Measurements from ENCODE around the gene OVCH2.

OVCH2 gene

DNA sequence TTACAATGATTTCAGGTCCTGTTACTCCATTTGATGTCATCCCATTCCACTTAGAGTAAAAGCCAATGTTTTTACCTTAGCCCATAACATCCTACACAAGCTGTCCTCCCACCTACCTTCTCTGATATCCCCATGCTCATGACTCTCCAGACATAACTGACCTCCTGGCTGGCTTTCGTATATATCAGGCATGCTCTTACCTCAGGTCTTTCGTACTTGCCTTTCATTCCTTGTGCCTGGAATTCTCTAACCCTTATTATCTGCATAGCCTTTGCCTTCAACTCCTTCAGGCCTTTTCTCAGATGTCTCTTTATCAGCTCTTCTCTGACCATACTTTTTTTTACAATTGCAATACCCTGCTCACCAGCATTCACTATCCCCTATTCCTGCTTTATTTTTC lies 22.7 kb downstream of the OVCH2 start:
- peaks cover 9% of the 10 kb centered on the region for H3K4me1 ChIP-seq
- H3K4me3 ChIP-seq, result no peak overlapping the region
- in situ Hi-C loops (cut with MboI; ENCODE audit: low sequenced_read_pairs), result no loop called here
- no peaks in the 10 kb centered on the region for H3K36me3 ChIP-seq (replicated peaks)
- H3K9me3 ChIP-seq, result no peaks in the 10 kb centered on the region
- H3K27me3 ChIP-seq (ENCODE audit: low read depth), result peaks cover 18% of the 10 kb centered on the region
- DNase-seq (ENCODE audit: low spot score in 2 of 2), result no peak

DNA sequence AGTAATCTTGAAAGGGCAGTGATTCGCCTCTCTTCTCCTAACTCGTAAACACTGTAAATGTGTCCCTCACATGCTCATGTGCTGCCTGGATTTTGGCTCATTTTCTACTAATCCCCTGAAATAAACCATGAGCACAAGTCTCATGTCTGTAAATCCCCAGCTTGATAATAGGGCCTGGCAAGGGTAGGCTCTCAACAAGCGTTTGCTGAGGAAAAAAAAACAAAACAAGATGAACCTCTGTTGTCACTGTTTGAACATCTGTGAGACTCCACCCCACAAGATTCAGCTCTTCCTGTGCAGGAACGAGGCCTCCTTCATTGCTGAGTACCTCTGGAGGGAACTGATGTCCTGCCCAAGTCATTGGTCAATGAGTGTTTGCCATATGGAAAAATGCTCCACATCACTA lies 28.5 kb downstream of the OVCH2 start:
- in situ Hi-C loops (cut with MboI; ENCODE audit: low sequenced_read_pairs), result no loop called here
- Histone ChIP-seq H3K27me3 (ENCODE audit: low read depth) (peaks cover 7% of the 10 kb centered on the region; the same call in 1 of the 2 replicates), H3K9me3 (0 out of 2 replicates have a peak, but pooled peaks cover 3% of the 10 kb centered on the region), H3K36me3 (replicated peaks) (no peaks in the 10 kb centered on the region), H3K4me1 (peaks cover 10% of the 10 kb centered on the region), H3K4me3 (no peak overlapping the region)
- no peak for DNase-seq (ENCODE audit: low spot score in 2 of 2)

DNA sequence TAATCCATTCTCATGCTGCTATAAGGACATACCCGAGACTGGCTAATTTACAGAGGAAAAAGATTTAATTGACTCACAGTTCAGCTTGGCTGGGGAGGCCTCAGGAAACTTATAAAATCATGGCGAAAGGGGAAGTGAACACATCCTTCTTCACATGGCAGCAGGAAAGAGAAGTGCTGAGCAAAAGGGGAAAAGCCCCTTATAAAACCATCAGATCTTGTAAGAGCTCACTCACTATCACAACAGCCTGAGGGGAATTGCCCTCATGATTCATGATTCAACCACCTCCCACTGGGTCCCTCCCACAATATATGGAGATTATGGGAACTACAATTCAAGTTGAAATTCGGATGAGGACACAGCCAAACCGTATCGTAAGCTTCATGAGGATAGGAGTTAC lies 29.2 kb downstream of the OVCH2 start:
- Histone ChIP-seq H3K4me1 (peaks cover 10% of the 10 kb centered on the region), H3K9me3 (0 out of 2 replicates have a peak, but pooled peaks cover 3% of the 10 kb centered on the region), H3K27me3 (ENCODE audit: low read depth) (no peaks in the 10 kb centered on the region), H3K4me3 (no peak overlapping the region), H3K36me3 (replicated peaks) (no peaks in the 10 kb centered on the region)
- peak in 1 of 2 experiments; percentile 8 for DNase-seq (ENCODE audit: low spot score in 2 of 2)
- in situ Hi-C loops (cut with MboI; ENCODE audit: low sequenced_read_pairs), result no loop called here

DNA sequence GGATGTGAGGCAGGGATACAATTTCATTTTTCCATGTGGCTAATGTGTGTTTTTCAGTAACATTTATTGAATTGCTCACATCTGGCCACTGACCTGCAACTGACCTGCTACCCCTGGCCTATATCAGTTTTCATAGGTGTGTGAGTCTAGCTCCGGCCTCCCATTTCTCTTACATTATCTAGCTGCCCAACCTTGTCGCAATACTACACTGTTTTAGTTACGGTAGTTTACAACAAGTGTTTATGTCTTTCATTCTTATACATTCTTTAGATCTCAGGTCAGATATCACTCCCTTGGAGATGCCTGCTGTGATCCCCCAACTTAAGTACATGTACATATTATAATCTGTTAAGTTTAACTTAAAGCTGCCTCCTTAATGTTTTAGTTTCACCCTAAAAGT lies 30.6 kb downstream of the OVCH2 start:
- in situ Hi-C loops (cut with MboI; ENCODE audit: low sequenced_read_pairs), result no loop called here
- 0 out of 2 replicates have a peak, but pooled peaks cover 3% of the 10 kb centered on the region for H3K9me3 ChIP-seq
- H3K27me3 ChIP-seq (ENCODE audit: low read depth), result no peaks in the 10 kb centered on the region
- no peak overlapping the region for H3K4me3 ChIP-seq
- H3K36me3 ChIP-seq (replicated peaks), result no peaks in the 10 kb centered on the region
- no peak for DNase-seq (ENCODE audit: low spot score in 2 of 2)
- H3K4me1 ChIP-seq, result peaks cover 10% of the 10 kb centered on the region

DNA sequence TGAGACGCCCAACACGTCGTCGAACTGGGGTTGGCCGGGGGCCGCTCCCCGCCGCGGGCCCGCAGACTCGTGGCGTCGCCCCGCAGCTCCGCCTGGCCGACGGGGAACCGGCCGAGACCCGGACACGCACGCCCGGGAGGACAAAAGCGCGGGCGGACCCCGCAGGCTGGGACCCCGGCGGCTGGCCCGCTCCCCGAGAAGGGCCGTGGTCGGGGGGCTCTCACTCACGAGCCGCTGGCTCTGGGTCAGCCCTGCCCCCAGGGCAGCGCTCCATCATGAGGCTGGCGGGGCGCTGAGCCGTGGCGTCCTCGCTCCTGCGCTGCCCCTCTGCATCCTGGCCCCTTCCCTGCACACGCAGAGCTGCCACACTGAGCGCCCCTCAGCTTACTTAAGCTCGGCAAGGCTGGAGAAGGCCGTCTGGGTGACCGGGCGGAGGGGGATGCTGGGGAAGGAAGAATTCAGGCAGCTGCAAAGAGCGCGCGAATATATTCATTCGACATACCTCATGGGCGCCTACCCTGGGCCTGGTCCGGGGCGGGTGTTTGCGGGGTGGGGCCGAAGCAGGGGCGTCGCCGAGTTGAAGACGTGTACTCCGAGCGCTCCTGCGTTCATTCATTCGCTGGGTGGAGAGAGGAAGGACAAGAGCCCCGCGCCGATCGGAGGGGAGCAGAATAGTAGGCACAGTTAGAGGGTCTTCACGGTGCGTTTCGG lies 32.4 kb downstream of the OVCH2 start:
- DNase-seq (ENCODE audit: low spot score in 2 of 2), result no peak
- Histone ChIP-seq H3K9me3 (0 out of 2 replicates have a peak, but pooled peaks cover 3% of the 10 kb centered on the region), H3K4me1 (peaks cover 15% of the 10 kb centered on the region), H3K36me3 (replicated peaks) (no peaks in the 10 kb centered on the region), H3K27me3 (ENCODE audit: low read depth) (no peaks in the 10 kb centered on the region), H3K4me3 (no peak overlapping the region)
- in situ Hi-C loops (cut with MboI; ENCODE audit: low sequenced_read_pairs), result loop anchor here (25.0 kb wide), 1 partner anchor 512 kb away; no protein-coding TSS in a partner anchor

DNA sequence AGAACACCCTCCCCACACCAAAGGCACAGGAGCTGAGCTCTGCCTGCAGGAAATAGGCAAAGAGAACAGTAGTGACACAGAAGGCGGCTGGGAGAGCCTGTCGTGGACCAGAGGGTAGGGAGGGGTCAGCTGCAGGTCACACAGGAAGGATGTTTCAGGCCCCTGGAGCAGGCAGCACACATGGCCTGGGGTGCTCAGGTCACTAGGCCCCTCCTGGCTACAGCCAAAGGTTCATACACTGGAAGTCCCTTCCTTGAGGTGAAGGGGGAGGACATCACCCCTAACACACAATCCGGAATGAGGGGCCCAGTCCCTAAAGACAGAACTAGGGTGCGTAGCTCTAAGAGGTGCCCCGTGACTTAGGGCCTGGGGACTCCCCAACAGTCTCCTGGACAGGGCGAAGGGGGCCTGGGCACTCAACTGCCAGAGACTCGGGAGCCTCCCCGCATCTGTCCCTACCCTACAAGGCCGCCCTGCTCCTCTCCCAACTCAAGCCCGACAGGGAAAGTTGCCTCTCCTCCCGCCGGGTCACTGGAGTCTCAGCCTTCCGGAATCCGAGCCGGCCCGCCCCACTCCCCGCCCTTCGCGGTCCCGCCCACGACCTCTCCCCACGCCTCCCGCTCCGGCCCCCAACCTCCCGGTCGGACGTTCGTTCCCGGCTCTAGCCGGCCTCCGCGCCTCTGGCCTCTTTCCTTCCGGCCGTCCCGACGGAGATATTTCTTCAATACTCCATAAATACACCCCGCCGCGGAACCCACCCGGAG lies 33.1 kb downstream of the OVCH2 start, which contains the start of gene CYB5R2:
TSS of gene CYB5R2 (minus strand) at position 541 of the 764 bp plus-strand sequence. CDS start 675 bp downstream, outside the sequence.
- DNase-seq (ENCODE audit: low spot score in 2 of 2), result no peak
- Histone ChIP-seq H3K9me3 (0 out of 2 replicates have a peak, but pooled peaks cover 3% of the 10 kb centered on the region), H3K27me3 (ENCODE audit: low read depth) (no peaks in the 10 kb centered on the region), H3K4me3 (no peak within 1 kb of the TSS), H3K36me3 (replicated peaks) (no peaks in the 10 kb centered on the region), H3K4me1 (peaks cover 23% of the 10 kb centered on the region)
- in situ Hi-C loops (cut with MboI; ENCODE audit: low sequenced_read_pairs), result loop anchor here (25.0 kb wide), 1 partner anchor 511 kb away; no protein-coding TSS in a partner anchor

DNA sequence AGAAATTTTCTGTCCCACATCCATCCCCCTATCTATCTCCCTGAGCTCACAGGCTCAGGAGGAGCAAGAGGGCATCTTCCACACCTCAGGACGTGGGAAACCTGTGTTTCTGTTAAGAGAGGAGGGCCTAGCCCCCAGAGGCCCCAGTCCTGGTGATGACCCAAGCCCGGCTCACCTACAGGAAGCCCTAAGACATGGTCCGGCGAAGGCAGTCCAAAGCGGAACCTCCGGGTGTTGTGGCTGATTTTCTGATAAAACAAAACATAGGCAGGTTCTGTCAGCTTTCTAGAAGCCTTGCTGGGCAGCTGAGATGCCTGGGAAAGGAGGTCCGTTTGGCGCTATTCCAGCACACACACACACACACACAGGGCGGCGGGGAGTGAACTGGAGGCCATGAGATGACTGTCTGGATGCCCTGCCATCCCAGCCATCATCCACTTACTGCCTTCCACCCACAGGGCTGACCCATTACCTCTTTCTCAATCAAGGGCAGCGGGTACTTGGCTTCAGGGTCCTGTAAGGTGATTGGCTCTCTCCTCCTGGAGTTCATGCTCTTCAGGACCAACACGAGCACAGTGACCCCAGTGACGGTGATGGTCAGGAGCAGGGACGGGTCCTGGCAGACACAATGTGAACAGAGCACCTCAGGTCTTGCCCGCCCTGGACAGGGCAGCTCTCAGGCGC lies 33.9 kb downstream of the OVCH2 start:
- in situ Hi-C loops (cut with MboI; ENCODE audit: low sequenced_read_pairs), result loop anchor here (25.0 kb wide), 1 partner anchor 510 kb away; no protein-coding TSS in a partner anchor
- no peak for DNase-seq (ENCODE audit: low spot score in 2 of 2)
- 0 out of 2 replicates have a peak, but pooled peaks cover 3% of the 10 kb centered on the region for H3K9me3 ChIP-seq
- H3K4me3 ChIP-seq, result no peak overlapping the region
- no peaks in the 10 kb centered on the region for H3K27me3 ChIP-seq (ENCODE audit: low read depth)
- H3K4me1 ChIP-seq, result peaks cover 26% of the 10 kb centered on the region
- H3K36me3 ChIP-seq (replicated peaks), result no peaks in the 10 kb centered on the region

DNA sequence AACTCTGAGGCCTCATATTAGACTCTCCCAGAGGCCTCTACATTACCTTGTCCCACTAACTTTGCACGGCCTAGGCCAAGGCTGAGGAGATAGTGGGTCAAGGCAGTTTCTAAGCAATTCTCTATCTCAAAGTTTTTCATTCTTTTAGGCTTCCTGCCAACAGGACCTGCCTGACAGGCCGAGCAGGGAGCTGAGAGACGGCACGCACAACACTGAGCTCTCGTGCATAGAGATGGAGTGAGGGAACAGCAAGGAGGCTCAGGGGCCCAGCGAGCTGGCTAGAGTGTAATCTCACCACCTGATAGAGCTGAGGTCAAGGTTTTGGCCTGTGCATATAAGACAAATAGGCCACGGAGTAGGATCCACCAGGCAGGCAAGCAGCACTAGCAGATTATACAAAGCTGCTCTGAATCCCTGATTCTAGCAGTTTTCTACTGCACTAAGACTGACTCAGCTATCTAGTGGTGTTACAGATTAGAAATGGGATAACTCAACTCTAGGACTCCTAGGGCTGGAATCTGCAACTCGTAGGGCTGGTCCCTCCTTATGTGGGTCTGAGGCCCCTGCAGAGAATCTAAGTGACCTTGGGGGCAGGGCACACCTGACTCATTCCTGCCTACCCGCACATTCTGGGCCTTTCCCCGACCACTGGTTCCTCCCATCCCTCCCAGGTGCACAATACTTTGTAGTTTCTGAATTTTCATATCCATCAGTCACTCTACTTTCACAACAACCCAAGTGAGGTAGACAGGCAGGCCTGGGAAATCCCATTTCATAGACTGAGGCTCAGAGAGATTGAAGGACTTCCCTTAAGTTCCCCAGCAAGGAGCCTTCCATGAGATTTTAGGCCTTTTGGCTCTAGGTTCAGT lies 34.7 kb downstream of the OVCH2 start:
- no peaks in the 10 kb centered on the region for H3K27me3 ChIP-seq (ENCODE audit: low read depth)
- H3K4me1 ChIP-seq, result peaks cover 19% of the 10 kb centered on the region
- H3K4me3 ChIP-seq, result no peak overlapping the region
- in situ Hi-C loops (cut with MboI; ENCODE audit: low sequenced_read_pairs), result loop anchor here (25.0 kb wide), 1 partner anchor 509 kb away; no protein-coding TSS in a partner anchor
- H3K9me3 ChIP-seq, result no peaks in the 10 kb centered on the region
- DNase-seq (ENCODE audit: low spot score in 2 of 2), result no peak
- no peaks in the 10 kb centered on the region for H3K36me3 ChIP-seq (replicated peaks)

DNA sequence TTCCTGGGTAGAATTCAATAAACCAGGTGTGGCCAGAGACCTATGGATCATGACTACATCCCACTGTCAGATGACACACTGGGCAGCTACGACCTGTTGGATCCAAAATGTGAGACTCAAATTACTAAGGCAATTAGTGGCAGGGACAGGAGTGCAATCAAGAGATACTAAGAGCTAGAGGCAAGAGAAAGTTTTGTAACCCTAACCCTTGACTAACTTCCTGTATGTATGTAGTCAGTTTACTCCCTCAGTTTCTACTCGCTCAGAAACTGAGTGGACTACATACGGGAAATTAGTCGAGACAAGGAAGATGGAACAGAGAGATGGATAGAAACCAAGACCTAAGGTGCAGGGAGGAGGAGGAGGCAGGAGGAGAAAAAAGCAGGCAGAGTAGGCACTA lies 35.6 kb downstream of the OVCH2 start:
- H3K9me3 ChIP-seq, result no peaks in the 10 kb centered on the region

DNA sequence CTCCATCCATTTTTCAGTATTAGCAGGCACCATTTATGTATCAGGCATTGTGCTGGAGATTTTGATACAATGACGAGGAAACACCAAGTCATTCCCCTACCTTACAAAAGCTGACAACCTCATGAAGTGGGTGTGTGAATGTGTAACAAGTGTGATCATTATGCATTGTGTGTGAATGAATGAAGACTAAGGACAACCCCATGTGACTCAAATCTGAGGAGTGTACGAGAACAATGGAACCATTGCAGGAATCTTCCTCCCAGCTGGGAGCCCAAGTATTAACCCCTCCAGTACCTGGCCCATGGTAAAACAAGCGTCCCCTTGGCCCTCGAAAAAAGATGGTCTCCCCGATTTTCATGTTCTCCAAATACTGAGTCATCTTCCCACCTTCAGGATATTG lies 37.4 kb downstream of the OVCH2 start:
- in situ Hi-C loops (cut with MboI; ENCODE audit: low sequenced_read_pairs), result loop anchor here (25.0 kb wide), 1 partner anchor 507 kb away; no protein-coding TSS in a partner anchor
- H3K4me3 ChIP-seq, result no peak overlapping the region
- H3K27me3 ChIP-seq (ENCODE audit: low read depth), result no peaks in the 10 kb centered on the region
- no peaks in the 10 kb centered on the region for H3K36me3 ChIP-seq (replicated peaks)
- DNase-seq (ENCODE audit: low spot score in 2 of 2), result peak; percentile 38 to 72
- H3K4me1 ChIP-seq, result peaks cover 21% of the 10 kb centered on the region
- no peaks in the 10 kb centered on the region for H3K9me3 ChIP-seq

More for the DNA sequence above, 35.6 kb downstream of the OVCH2 start:
- Histone ChIP-seq H3K36me3 (replicated peaks) (no peaks in the 10 kb centered on the region), H3K27me3 (ENCODE audit: low read depth) (no peaks in the 10 kb centered on the region), H3K4me1 (peaks cover 19% of the 10 kb centered on the region), H3K4me3 (no peak overlapping the region)
- in situ Hi-C loops (cut with MboI; ENCODE audit: low sequenced_read_pairs), result loop anchor here (25.0 kb wide), 1 partner anchor 508 kb away; no protein-coding TSS in a partner anchor
- DNase-seq (ENCODE audit: low spot score in 2 of 2), result no peak

DNA sequence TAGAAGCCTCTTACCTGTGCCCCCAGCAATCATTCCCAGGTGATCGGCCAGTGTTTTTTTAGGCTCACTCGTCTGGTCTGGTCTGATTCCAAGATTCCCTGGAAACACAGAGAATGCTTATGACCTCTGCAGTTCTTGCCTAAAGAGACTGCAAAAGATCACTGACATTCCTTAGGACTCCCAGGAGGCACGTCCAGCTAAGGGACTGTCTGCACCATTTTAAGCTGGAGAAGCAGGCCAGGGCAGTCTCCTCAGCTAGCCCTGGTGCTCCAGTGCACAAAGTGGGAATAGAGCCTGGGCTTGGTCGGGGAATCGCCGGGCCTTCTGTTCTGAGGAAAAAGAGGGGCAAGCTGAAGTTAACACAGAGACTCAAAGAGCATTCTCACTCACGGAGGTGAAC lies 37.8 kb downstream of the OVCH2 start:
- in situ Hi-C loops (cut with MboI; ENCODE audit: low sequenced_read_pairs), result loop anchor here (25.0 kb wide), 1 partner anchor 506 kb away; no protein-coding TSS in a partner anchor
- Histone ChIP-seq H3K9me3 (no peaks in the 10 kb centered on the region), H3K27me3 (ENCODE audit: low read depth) (no peaks in the 10 kb centered on the region), H3K36me3 (replicated peaks) (no peaks in the 10 kb centered on the region), H3K4me3 (no peak overlapping the region), H3K4me1 (peaks cover 21% of the 10 kb centered on the region)
- DNase-seq (ENCODE audit: low spot score in 2 of 2), result no peak

DNA sequence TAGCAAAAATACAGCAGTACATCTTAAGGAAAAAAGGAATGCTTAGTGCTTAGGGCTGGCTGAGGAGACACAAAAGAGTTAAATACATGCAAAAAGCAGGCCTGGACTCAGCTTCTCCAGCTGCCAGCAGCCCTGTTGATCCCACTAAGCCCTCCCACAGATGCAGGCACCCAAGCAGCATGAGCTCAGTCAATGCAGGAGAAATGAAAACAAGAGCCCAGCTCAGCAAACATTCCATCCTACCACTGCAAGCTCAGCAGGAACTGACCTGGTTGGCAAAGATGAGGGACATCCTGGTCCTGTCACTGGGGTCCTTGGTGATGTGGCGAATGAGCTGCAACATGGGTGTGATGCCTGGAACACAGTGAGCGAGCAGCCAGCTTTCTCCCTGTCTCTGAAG lies 38.8 kb downstream of the OVCH2 start:
- Histone ChIP-seq H3K4me1 (peaks cover 21% of the 10 kb centered on the region), H3K4me3 (no peak overlapping the region), H3K27me3 (ENCODE audit: low read depth) (no peaks in the 10 kb centered on the region), H3K9me3 (no peaks in the 10 kb centered on the region), H3K36me3 (replicated peaks) (no peaks in the 10 kb centered on the region)
- in situ Hi-C loops (cut with MboI; ENCODE audit: low sequenced_read_pairs), result loop anchor here (25.0 kb wide), 1 partner anchor 505 kb away; no protein-coding TSS in a partner anchor
- DNase-seq (ENCODE audit: low spot score in 2 of 2), result peak; percentile 29 to 49
